Liver (tissue), 9 donors: ENCODE measurements around the gene CFH. TPM values are rescaled to one million over a fixed set of nuclear protein-coding genes. Genes with fewer than 3 reads are reported as not detected.

Experiments
- DNase-seq: peaks from one replicate; pipeline ENCODE4 v3.0.0-alpha.2; 2017; ENCODE audit warnings: low spot score
- H3K27ac ChIP-seq, 2 donors: one replicate each; pipeline ENCODE4 v1.7.0; 2013; ENCODE audit warnings: inconsistent platforms in 2 of 2, low read length in 2 of 2, control low read depth in 1 of 2, low read depth in 1 of 2, mild to moderate bottlenecking in 1 of 2
- H3K27me3 ChIP-seq, 4 donors: one replicate each; pipeline versions ENCODE4 v1.6.1 to v1.7.0; 2013; ENCODE audit warnings: low read length in 3 of 4, inconsistent platforms in 1 of 4, mild to moderate bottlenecking in 1 of 4, moderate library complexity in 1 of 4; ENCODE audit not compliant: control insufficient read depth in 4 of 4, insufficient read depth in 4 of 4
- H3K36me3 ChIP-seq, 4 donors: one replicate each; pipeline versions ENCODE4 v1.6.1 to v1.7.0; 2013; ENCODE audit warnings: low read length in 3 of 4, mild to moderate bottlenecking in 3 of 4, low read depth in 1 of 4, moderate library complexity in 1 of 4; ENCODE audit not compliant: control insufficient read depth in 4 of 4, insufficient read depth in 3 of 4
- H3K4me1 ChIP-seq, 4 donors: one replicate each; pipeline versions ENCODE4 v1.6.1 to v1.7.0; 2013; ENCODE audit warnings: low read length in 3 of 4, mild to moderate bottlenecking in 3 of 4, moderate library complexity in 1 of 4; ENCODE audit not compliant: control insufficient read depth in 4 of 4, insufficient read depth in 4 of 4
- H3K4me3 ChIP-seq, 3 donors: one replicate each; pipeline versions ENCODE4 v1.6.1 to v1.7.0; 2013; ENCODE audit warnings: low read length in 3 of 3, control low read depth in 1 of 3, low read depth in 1 of 3, mild to moderate bottlenecking in 1 of 3
- H3K9ac ChIP-seq, 2 donors: one replicate each; pipeline ENCODE4 v1.7.0; 2013; ENCODE audit warnings: low read length in 2 of 2, mild to moderate bottlenecking in 2 of 2, moderate library complexity in 2 of 2, control low read depth in 1 of 2, low read depth in 1 of 2
- H3K9me3 ChIP-seq, 4 donors: one replicate each; pipeline versions ENCODE4 v1.6.1 to v1.7.0; 2013; ENCODE audit warnings: low read length in 3 of 4; ENCODE audit not compliant: control insufficient read depth in 4 of 4
- ATF3 ChIP-seq: IDR thresholded peaks from 2 replicates; pipeline ENCODE4 v1.6.1; 2016; ENCODE audit warnings: antibody characterized with exemption
- EGR1 ChIP-seq, 2 donors: IDR thresholded peaks; 2 replicates each; pipeline ENCODE4 v1.6.1; 2016 to 2018; ENCODE audit warnings: antibody characterized with exemption in 2 of 2, low read depth in 2 of 2
- FOXA1 ChIP-seq: IDR thresholded peaks from 2 replicates; pipeline ENCODE4 v1.6.1; 2016; ENCODE audit warnings: antibody characterized with exemption
- FOXA2 ChIP-seq: IDR thresholded peaks from 2 replicates; pipeline ENCODE4 v1.6.1; 2016; ENCODE audit warnings: antibody characterized with exemption
- GABPA ChIP-seq, 2 donors: IDR thresholded peaks in 1 of 2; conservative IDR thresholded peaks in 1 of 2; 2 replicates each; pipeline ENCODE4 v1.6.1; 2016; ENCODE audit warnings: antibody characterized with exemption in 2 of 2, mild to moderate bottlenecking in 1 of 2, moderate library complexity in 1 of 2
- HNF4A ChIP-seq, 2 donors: conservative IDR thresholded peaks; 2 replicates each; pipeline ENCODE4 v1.6.1; 2016; ENCODE audit warnings: antibody characterized with exemption in 2 of 2, mild to moderate bottlenecking in 2 of 2
- HNF4G ChIP-seq: IDR thresholded peaks from 2 replicates; pipeline ENCODE4 v1.6.1; 2016; ENCODE audit warnings: antibody characterized with exemption
- JUND ChIP-seq, 2 donors: IDR thresholded peaks; 2 replicates each; pipeline ENCODE4 v1.6.1; 2016; ENCODE audit warnings: antibody characterized with exemption in 2 of 2
- NR2F2 ChIP-seq: IDR thresholded peaks from 2 replicates; pipeline ENCODE4 v1.6.1; 2016; ENCODE audit warnings: antibody characterized with exemption
- RAD21 ChIP-seq, 2 donors: IDR thresholded peaks; 2 replicates each; pipeline ENCODE4 v1.6.1; 2016; ENCODE audit warnings: antibody characterized with exemption in 2 of 2, mild to moderate bottlenecking in 2 of 2
- REST ChIP-seq: IDR thresholded peaks from 2 replicates; pipeline ENCODE4 v1.6.1; 2016; ENCODE audit warnings: antibody characterized with exemption, mild to moderate bottlenecking
- SP1 ChIP-seq: IDR thresholded peaks from 2 replicates; pipeline ENCODE4 v1.6.1; 2018; ENCODE audit warnings: antibody characterized with exemption, mild to moderate bottlenecking
- YY1 ChIP-seq: IDR thresholded peaks from 2 replicates; pipeline ENCODE4 v1.6.1; 2016; ENCODE audit warnings: antibody characterized with exemption, mild to moderate bottlenecking
- WGBS: extraction: QIAGEN DNeasy Blood & Tissue Kit; methylation state at CpG from one replicate; pipeline ENCODE4 v1.1.7; 2013; 5-methylcytosine and 5-hydroxymethylcytosine counted together
- polyA plus RNA-seq, 2 donors: library from polyadenylated mRNA; stranded (reverse) in 1 of 2; unstranded in 1 of 2; fragments of 200-250 nt in 1 of 2; fragments of >200 nt in 1 of 2; fragmentation: Nextera tagmentation in 1 of 2; extraction: Ambion mirVana in 1 of 2; gene quantifications; one replicate each; pipeline versions ENCODE4 v1.2.1 to v1.2.3, GENCODE V29; 2013 to 2015
- total RNA-seq, 2 donors: library from RNA; depleted of rRNA; stranded (reverse); fragments of >200 nt; gene quantifications; one replicate each; pipeline ENCODE4 v1.2.3, GENCODE V29; 2014
- TF ChIP-seq, protein P1 (sequence below): IDR thresholded peaks from 2 replicates; pipeline ENCODE4 v1.6.1; 2016; ENCODE audit warnings: antibody characterized with exemption
- TF ChIP-seq, protein P2 (sequence below): fragments of 150-350 bp; IDR thresholded peaks from 2 replicates; pipeline ENCODE4 v1.5.1; 2017; ENCODE audit warnings: improper control_type of control experiment, low read depth, low read length; ENCODE audit not compliant: missing input control
- donor health status: healthy.
- donor health status: healthy.
- donor health status: healthy.
- donor health status: healthy.
- donor health status: healthy.

Gene CFH
- total and polyA plus RNA-seq, 4 donors, result 554 to 1,479 (median 782) TPM

GRCh38 chr1:196689001-196689400 lies 37.2 kb downstream of the CFH start:
- Histone ChIP-seq H3K4me1 (peaks cover 0 to 2% (median 0%) of the 10 kb centered on the region in 4 donors), H3K4me3 (no peak overlapping the region), H3K36me3 (peaks cover 5 to 75% (median 38%) of the 10 kb centered on the region in 4 donors), H3K27ac (no peak overlapping the region), H3K9me3 (no peaks in the 10 kb centered on the region), H3K27me3 (no peaks in the 10 kb centered on the region), H3K9ac (no peak overlapping the region)
- 97% methylated on average over 3 of the region's 3 CpGs for WGBS
- TF ChIP-seq FOXA1 (no peak), HNF4G (no peak), RAD21 (IDR thresholded peaks at IDR 0.05) (no peak), SP1 (no peak), NR2F2 (no peak), ATF3 (no peak), YY1 (no peak)
- TF ChIP-seq, protein P1, sequence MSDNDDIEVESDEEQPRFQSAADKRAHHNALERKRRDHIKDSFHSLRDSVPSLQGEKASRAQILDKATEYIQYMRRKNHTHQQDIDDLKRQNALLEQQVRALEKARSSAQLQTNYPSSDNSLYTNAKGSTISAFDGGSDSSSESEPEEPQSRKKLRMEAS, result no peak
- TF ChIP-seq, protein P2, sequence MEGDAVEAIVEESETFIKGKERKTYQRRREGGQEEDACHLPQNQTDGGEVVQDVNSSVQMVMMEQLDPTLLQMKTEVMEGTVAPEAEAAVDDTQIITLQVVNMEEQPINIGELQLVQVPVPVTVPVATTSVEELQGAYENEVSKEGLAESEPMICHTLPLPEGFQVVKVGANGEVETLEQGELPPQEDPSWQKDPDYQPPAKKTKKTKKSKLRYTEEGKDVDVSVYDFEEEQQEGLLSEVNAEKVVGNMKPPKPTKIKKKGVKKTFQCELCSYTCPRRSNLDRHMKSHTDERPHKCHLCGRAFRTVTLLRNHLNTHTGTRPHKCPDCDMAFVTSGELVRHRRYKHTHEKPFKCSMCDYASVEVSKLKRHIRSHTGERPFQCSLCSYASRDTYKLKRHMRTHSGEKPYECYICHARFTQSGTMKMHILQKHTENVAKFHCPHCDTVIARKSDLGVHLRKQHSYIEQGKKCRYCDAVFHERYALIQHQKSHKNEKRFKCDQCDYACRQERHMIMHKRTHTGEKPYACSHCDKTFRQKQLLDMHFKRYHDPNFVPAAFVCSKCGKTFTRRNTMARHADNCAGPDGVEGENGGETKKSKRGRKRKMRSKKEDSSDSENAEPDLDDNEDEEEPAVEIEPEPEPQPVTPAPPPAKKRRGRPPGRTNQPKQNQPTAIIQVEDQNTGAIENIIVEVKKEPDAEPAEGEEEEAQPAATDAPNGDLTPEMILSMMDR, result no peak
- DNase-seq, result no peak

GRCh38 chr1:196690582-196690981 lies 38.7 kb downstream of the CFH start:
- Histone ChIP-seq H3K36me3 (peaks cover 5 to 69% (median 29%) of the 10 kb centered on the region in 4 donors), H3K4me3 (no peak overlapping the region), H3K4me1 (peaks cover 0 to 2% (median 0%) of the 10 kb centered on the region in 4 donors), H3K27me3 (no peaks in the 10 kb centered on the region), H3K27ac (no peak overlapping the region), H3K9ac (no peak overlapping the region), H3K9me3 (no peaks in the 10 kb centered on the region)
- 79% methylated on average over 5 of the region's 5 CpGs for WGBS
- DNase-seq, result no peak
- TF ChIP-seq REST, result no peak
- no peak for TF ChIP-seq FOXA1
- TF ChIP-seq SP1, result no peak

DNA sequence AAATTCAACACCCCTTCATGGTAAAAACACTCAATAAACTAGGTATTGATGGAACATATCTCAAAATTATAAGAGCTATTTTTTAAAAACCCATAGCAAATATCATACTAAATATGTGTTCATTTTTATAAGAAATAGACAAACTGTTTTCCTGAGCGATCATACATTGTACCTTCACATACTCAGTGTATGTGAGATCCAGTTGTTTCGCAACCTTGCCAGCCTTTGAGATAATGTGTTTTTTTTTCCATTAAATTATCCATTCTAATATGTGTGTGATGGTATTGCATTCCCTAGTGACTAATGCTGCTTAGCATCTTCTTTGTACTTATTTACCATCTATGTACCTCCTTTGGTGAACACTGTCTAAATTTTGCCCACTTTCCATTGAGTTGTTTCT lies 47.1 kb downstream of the CFH start:
- no peak for TF ChIP-seq NR2F2
- no peak for TF ChIP-seq SP1
- TF ChIP-seq GABPA (IDR thresholded peaks at IDR 0.05 in 1 of 2, conservative IDR thresholded peaks at IDR 0.05 in 1 of 2), result no peak
- TF ChIP-seq HNF4A (conservative IDR thresholded peaks at IDR 0.05), result no peak
- TF ChIP-seq FOXA2, result no peak
- no peak for TF ChIP-seq EGR1 (IDR thresholded peaks at IDR 0.05; ENCODE audit: low read depth in 2 of 2)
- TF ChIP-seq ATF3, result no peak
- TF ChIP-seq REST, result no peak
- TF ChIP-seq FOXA1, result no peak
- no peak for TF ChIP-seq JUND (IDR thresholded peaks at IDR 0.05)
- H3K4me3 ChIP-seq, result no peak overlapping the region
- H3K4me1 ChIP-seq, result no peaks in the 10 kb centered on the region
- no peaks in the 10 kb centered on the region for H3K9me3 ChIP-seq
- DNase-seq, result no peak
- WGBS, result 96% methylated on average over 2 of the region's 2 CpGs
- no peaks in the 10 kb centered on the region for H3K27me3 ChIP-seq
- H3K9ac ChIP-seq, result no peak overlapping the region
- H3K27ac ChIP-seq, result no peak overlapping the region
- peaks cover 4 to 50% (median 44%) of the 10 kb centered on the region in 4 donors for H3K36me3 ChIP-seq
